ENCODE data around the gene SLC5A5.

The SLC5A5 gene

DNA sequence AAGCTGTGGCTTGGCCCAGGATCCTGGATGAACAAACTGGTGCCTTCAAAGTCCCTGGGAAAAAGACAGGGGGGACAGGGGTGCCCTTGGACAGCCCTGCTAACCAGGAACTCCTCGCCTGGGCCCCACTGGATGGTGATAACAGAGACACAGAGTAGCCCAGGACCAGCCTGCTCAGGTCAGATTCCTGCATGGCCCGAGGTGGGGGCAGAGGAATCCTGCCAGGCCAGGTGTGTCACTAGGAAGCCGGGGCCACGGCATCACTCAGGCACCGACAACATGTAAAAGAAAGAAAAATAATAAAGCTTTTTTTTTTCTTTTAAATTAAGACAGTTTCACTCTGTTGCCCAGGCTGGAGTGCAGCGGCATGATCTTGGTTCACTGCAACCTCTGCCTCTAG lies 17.7 kb upstream of the SLC5A5 start:
- H3K9me3 Mint-ChIP-seq: peaks cover 2% of the 10 kb centered on the region
- no peaks in the 10 kb centered on the region for H3K36me3 Mint-ChIP-seq (ENCODE audit: low read depth)
- TF ChIP-seq CTCF (IDR thresholded peaks at IDR 0.05; ENCODE audit: unreplicated experiment in 3 of 3): no peak
- H3K4me3 Mint-ChIP-seq: no peak overlapping the region
- H3K27ac Mint-ChIP-seq: no peak overlapping the region
- H3K4me1 Mint-ChIP-seq: no peaks in the 10 kb centered on the region
- peaks cover 13% of the 10 kb centered on the region for H3K27me3 Mint-ChIP-seq (ENCODE audit: low read depth)

DNA sequence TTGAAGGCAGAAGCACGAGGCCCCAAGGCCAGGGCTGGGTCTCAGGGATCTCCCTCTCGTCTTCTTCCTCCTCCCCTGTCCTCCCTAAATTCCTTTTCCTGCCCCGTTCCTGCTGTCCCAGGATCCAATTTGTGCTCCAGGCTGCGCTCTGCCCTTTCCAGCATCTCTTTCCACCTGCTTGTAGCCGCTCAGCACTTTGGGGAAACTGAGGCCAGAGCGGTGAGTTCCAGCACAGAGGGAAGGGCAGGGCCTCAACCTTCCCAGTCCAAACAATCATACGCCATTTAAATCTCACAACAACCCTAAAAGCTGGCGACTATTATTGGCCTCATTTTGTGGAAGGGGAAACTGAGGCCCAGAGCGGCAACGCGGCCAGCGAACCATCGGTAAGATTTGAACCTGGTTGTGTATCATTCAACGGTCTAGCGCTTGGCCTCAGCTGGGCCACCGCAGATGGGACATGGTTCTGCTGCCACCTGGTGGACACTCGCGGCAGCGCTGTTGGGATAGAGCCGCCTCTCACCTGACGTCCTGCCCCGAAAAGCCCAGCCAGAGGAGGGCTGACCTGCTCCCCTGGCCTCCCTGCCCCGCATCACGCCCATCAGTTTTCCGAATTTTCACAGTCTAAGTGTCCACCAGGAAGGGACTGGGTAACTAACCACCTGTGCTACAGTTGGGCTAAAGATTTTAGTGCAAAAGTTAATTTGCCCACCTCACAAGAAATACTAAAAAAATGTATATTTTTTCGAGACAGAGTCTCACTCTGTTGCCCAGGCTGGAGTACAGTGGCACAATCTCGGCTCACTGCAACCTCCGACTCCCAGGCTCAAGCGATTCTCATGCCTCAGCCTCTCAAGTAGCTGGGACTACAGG lies 16.2 kb upstream of the SLC5A5 start:
- H3K9me3 Mint-ChIP-seq: peaks cover 2% of the 10 kb centered on the region
- H3K36me3 Mint-ChIP-seq (ENCODE audit: low read depth): peaks cover 4% of the 10 kb centered on the region
- peaks cover 13% of the 10 kb centered on the region for H3K27me3 Mint-ChIP-seq (ENCODE audit: low read depth)
- H3K4me3 Mint-ChIP-seq: no peak overlapping the region
- no peak overlapping the region for H3K27ac Mint-ChIP-seq
- H3K4me1 Mint-ChIP-seq: peaks cover 7% of the 10 kb centered on the region
- TF ChIP-seq CTCF (IDR thresholded peaks at IDR 0.05; ENCODE audit: unreplicated experiment in 3 of 3): peak; percentile 92 to 98 (median 95)

- H3K36me3 Mint-ChIP-seq (ENCODE audit: low read depth): peaks cover 32% of the 10 kb centered on the region
- TF ChIP-seq CTCF (IDR thresholded peaks at IDR 0.05; ENCODE audit: unreplicated experiment in 3 of 3): peak; percentile 75 to 78 (median 75)
- H3K4me3 Mint-ChIP-seq: peak within 1 kb of the TSS; percentile 94 to 100 (median 95)
- H3K27ac Mint-ChIP-seq: peak within 1 kb of the TSS; percentile 82 to 95 (median 90)
- H3K4me1 Mint-ChIP-seq: peaks cover 16% of the 10 kb centered on the region
- no peaks in the 10 kb centered on the region for H3K9me3 Mint-ChIP-seq
- peaks cover 7% of the 10 kb centered on the region for H3K27me3 Mint-ChIP-seq (ENCODE audit: low read depth)
These were observed 12.0 kb upstream of the SLC5A5 start, which contains the start of gene RPL18A for GRCh38 chr19:17859533-17860330. Gene RPL18A (plus strand): TSS chr19:17859910. CDS start chr19:17859957, 47 bp downstream.

- no peak for TF ChIP-seq CTCF (IDR thresholded peaks at IDR 0.05; ENCODE audit: unreplicated experiment in 3 of 3)
- Mint-ChIP-seq H3K27ac (peak overlapping the region; percentile 82 to 95 (median 90)), H3K4me1 (peaks cover 16% of the 10 kb centered on the region), H3K4me3 (peak overlapping the region; percentile 94 to 100 (median 95)), H3K9me3 (no peaks in the 10 kb centered on the region), H3K27me3 (ENCODE audit: low read depth) (peaks cover 4% of the 10 kb centered on the region), H3K36me3 (ENCODE audit: low read depth) (peaks cover 38% of the 10 kb centered on the region)
These were observed 11.3 kb upstream of the SLC5A5 start for GRCh38 chr19:17860331-17860992.

DNA sequence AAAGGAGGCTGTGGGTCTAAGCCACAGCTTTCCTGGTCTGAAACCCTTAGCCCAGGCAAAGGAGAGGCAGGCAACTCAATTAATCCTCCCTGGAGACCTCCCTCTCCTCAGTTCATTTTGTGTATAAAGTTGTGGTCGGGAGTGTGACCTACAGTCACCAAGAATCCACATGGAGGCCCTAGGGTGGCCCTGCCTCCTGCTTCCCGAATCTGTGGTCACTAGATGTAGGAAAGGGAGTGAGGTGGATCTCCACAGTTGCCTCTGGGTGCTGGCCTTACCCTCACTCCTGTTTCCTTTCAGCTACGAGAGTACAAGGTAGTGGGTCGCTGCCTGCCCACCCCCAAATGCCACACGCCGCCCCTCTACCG lies 10.8 kb upstream of the SLC5A5 start:
- H3K4me1 Mint-ChIP-seq: peaks cover 16% of the 10 kb centered on the region
- no peaks in the 10 kb centered on the region for H3K9me3 Mint-ChIP-seq
- peak overlapping the region in 2 of 3 experiments; percentile 53 to 95 for H3K27ac Mint-ChIP-seq
- no peaks in the 10 kb centered on the region for H3K27me3 Mint-ChIP-seq (ENCODE audit: low read depth)
- peak overlapping the region; percentile 94 to 100 (median 95) for H3K4me3 Mint-ChIP-seq
- TF ChIP-seq CTCF (IDR thresholded peaks at IDR 0.05; ENCODE audit: unreplicated experiment in 3 of 3): no peak
- peaks cover 42% of the 10 kb centered on the region for H3K36me3 Mint-ChIP-seq (ENCODE audit: low read depth)

Measured in nephron (organoid).